ENCODE data around the gene TYMP. TPM values are rescaled to one million over a fixed set of nuclear protein-coding genes. Genes with fewer than 3 reads are reported as not detected.

TYMP gene
- total RNA-seq, 1 donor from 2014 or later = 151 TPM

DNA sequence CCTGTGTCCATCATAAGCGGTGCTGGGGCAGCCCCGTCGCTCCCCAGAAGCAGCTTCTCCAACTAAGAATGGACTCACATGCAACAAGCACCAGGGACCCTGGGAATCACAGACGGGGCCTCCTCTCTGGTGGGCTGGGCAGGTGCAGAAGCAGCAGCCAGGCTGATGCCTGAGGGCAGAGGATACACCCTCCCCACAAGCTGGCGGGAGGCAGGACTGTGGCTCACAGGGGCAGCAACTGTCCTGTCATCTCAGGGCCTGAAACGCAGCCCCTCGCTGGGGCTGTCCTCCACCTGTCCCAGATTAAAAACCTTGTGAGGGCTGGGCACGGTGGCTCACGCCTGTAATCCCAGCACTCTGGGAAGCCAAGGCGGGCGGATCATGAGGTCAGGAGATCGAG lies 51.9 kb downstream of the TYMP start:
- Histone ChIP-seq H3K4me3 (no peak overlapping the region), H3K27me3 (ENCODE audit: low read depth) (peaks cover 35% of the 10 kb centered on the region), H3K27ac (no peak overlapping the region), H3K9me3 (no peaks in the 10 kb centered on the region), H3K4me1 (peaks cover 36% of the 10 kb centered on the region), H3K36me3 (no peaks in the 10 kb centered on the region)
- DNase-seq = no peak
- TF ChIP-seq, protein P1, sequence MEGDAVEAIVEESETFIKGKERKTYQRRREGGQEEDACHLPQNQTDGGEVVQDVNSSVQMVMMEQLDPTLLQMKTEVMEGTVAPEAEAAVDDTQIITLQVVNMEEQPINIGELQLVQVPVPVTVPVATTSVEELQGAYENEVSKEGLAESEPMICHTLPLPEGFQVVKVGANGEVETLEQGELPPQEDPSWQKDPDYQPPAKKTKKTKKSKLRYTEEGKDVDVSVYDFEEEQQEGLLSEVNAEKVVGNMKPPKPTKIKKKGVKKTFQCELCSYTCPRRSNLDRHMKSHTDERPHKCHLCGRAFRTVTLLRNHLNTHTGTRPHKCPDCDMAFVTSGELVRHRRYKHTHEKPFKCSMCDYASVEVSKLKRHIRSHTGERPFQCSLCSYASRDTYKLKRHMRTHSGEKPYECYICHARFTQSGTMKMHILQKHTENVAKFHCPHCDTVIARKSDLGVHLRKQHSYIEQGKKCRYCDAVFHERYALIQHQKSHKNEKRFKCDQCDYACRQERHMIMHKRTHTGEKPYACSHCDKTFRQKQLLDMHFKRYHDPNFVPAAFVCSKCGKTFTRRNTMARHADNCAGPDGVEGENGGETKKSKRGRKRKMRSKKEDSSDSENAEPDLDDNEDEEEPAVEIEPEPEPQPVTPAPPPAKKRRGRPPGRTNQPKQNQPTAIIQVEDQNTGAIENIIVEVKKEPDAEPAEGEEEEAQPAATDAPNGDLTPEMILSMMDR (IDR thresholded peaks at IDR 0.05) = no peak
- ATAC-seq = no peak
- intact Hi-C loops (cut with DNase I) = no loop called here

DNA sequence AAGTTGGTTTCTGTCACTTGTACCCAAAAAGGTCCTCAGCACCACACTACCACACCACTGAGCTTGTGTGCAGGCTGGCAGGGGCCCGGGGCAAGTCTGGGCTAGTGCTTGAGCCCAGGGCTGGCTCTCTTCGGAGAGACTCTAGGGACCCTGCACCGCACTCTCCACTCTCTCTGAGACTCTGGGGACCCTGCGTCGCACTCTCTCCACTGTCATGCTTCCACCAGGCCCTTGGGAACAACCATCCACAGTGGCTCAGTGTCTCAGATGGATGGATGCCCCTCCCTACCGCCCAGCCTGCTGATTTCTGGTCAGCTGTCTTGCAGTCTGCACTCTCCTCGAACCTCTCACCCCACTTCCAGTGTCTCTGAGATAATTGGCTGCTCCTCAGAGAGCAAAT lies 52.9 kb downstream of the TYMP start:
- Histone ChIP-seq H3K4me1 (peaks cover 35% of the 10 kb centered on the region), H3K9me3 (no peaks in the 10 kb centered on the region), H3K36me3 (no peaks in the 10 kb centered on the region), H3K27me3 (ENCODE audit: low read depth) (peaks cover 25% of the 10 kb centered on the region), H3K27ac (no peak overlapping the region), H3K4me3 (no peak overlapping the region)
- no peak for DNase-seq
- ATAC-seq = no peak
- TF ChIP-seq, protein P1 (IDR thresholded peaks at IDR 0.05) = no peak
- intact Hi-C loops (cut with DNase I) = no loop called here

Other genes starting within 250 kb of the TYMP start
- gene PLXNB2, start 222.4 kb downstream of the TYMP start, total RNA-seq = 256 TPM
- 14.4 TPM for gene DENND6B, start 203.0 kb downstream of the TYMP start, total RNA-seq
- gene PPP6R2, start 186.7 kb downstream of the TYMP start, total RNA-seq = 52.5 TPM
- 59.0 TPM for gene SBF1, start 55.0 kb downstream of the TYMP start, total RNA-seq
- gene ADM2, start 48.5 kb downstream of the TYMP start, total RNA-seq = 1.5 TPM
- not detected for gene MIOX, start 43.2 kb downstream of the TYMP start, total RNA-seq
- gene LMF2, start 22.3 kb downstream of the TYMP start, total RNA-seq = 58.8 TPM
- 46.1 TPM for gene NCAPH2, start 21.8 kb downstream of the TYMP start, total RNA-seq
- gene SCO2, start 4.4 kb downstream of the TYMP start, total RNA-seq = 4.9 TPM
- gene KLHDC7B, start 15.9 kb upstream of the TYMP start, total RNA-seq = 0.77 TPM
- gene SYCE3, start 32.9 kb upstream of the TYMP start, total RNA-seq = not detected
- gene CPT1B, start 48.4 kb upstream of the TYMP start, total RNA-seq = 12.6 TPM
- 76.7 TPM for gene CHKB, start 52.8 kb upstream of the TYMP start, total RNA-seq
- 1.7 TPM for gene MAPK8IP2, start 70.8 kb upstream of the TYMP start, total RNA-seq
- gene ARSA, start 98.1 kb upstream of the TYMP start, total RNA-seq = 53.5 TPM
- 50.6 TPM for gene SHANK3, start 142.8 kb upstream of the TYMP start, total RNA-seq
- 0.62 TPM for gene ACR, start 208.2 kb upstream of the TYMP start, total RNA-seq

All from lower lobe of right lung (tissue), 2 donors.